ELR (cell line): ENCODE measurements around the gene PRLHR.

ENCODE experiments used
- DNase-seq: peaks from one replicate; pipeline ENCODE4 v3.0.0-alpha.2; 2015; ENCODE audit warnings: low read depth

The PRLHR gene

DNA sequence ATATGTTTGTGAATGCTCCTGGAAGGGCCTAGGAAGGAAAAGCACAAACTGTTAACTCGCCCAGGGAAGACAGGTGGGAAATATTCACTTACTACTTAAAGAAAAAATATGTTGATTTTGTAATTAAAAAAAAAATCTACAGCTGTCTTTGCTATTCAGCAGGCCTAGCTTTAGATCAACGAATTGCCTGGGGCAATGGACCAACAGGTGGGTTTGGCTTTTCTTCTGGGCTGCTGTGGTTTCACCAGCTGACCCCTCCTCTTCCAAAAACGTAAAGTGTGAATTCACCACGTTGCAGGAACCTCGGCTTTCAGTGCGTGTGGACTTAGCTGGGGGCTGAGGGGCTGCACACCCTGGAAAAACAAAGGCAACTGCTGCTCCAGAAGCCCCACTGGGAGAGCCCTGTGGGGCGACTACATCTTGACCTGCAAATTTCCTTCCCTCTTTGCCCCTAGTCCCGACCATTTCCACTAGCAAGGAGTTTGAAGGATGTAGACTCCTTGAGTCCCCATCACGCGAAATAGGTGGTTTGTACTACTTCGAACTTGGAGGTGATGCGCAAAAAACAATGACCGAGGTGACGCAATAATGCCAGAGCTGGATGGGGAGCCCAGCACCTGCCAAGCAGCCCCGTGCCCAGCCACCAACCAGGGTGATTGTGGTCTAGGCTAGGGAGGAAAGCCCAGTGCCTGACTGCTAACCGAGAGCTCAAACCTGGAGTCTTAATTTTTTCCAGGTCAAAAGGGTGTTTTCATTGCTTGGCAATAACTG is 7.4 kb downstream of the PRLHR start:
- DNase-seq, result no peak

DNA sequence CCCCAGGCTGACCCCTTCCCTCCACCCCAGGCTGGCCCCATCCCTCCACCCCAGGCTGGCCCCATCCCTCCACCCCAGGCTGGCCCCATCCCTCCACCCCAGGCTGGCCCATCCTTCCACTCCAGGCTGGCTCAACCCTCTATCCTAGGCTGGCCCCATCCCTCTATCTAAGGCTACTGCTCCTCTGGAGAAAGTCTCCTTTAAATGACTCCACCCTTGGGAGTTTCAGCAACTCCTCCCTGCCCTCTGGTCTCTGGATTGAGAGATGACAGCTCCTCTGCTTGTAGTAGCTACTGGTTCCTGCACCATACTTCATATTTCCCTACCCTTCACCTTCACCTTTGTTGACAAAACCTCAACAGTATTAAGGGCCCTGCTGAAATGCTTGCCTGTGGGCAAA is 8.5 kb downstream of the PRLHR start:
- DNase-seq, result no peak

DNA sequence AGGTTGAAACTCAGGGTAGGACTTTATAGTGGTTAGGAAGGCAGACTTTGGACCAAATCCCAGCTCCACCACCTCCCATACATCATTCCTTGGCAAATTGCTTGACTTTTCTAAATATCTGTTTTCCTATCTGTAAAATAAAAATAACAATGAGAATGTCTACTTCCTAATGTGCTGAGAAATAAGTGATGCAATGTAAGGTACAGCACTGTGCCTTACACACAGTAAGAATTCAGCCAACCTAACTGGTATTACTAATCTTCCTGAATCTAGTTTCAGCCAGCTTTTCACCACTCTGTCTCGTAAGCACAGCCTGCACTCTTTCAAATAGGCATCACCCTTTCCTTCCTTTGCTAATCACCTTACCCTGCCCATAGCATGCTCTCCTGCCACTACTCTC is 9.7 kb downstream of the PRLHR start:
- no peak for DNase-seq

DNA sequence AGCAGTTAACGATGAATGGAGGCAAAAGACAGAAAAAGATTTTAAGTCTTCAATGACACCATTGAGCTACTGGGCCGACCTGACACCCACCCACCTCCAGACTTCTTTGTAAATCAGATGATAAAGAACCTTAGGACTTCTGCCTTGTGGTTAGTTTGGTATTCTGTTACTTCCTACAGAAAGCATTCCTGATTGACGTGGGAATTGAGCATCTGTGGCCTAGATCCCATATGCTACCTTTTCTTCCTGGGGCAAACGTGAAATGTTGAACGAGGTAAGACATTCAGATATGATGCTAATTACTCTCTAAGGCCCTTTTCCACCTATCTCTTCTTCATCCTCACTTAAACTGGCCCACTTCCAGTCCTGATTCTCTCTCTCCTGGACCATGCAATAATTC is 10.2 kb downstream of the PRLHR start:
- peak; percentile 24 for DNase-seq

DNA sequence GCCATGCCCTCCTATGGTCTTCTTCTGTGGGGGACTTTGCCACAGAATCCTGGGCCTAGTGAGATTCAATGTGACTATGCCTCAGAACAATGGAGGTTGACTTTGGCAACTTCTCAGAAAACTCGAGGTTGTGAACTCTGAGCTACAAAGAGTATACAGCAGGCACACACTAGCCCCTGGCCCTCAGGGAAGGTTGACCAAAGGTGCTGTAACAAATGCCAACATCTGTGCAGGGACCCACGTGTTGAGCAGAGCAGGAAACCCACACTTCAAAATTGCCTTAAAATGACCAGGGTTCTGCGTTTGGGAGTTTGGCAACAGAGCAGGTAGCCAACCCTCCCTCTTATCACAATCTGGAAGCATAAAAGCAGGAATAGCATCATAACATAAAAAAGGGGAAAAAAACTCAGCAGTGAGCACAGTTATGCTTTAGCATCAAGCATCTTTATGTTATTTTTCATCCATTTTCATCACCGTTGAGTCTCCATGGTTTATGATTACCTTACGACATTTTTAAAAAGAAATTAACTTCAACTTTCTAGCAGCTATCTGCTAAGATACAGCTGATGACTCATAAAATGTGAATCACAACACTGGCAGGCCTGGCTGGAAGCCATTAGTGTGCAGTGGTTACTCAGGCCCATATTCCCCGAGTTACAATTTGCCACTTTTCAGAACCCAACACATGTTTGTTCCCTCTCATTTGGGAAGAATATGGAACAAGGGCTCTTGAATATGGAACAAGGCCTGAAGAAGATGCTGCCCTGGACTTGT is 11.1 kb downstream of the PRLHR start:
- peak; percentile 90 for DNase-seq

DNA sequence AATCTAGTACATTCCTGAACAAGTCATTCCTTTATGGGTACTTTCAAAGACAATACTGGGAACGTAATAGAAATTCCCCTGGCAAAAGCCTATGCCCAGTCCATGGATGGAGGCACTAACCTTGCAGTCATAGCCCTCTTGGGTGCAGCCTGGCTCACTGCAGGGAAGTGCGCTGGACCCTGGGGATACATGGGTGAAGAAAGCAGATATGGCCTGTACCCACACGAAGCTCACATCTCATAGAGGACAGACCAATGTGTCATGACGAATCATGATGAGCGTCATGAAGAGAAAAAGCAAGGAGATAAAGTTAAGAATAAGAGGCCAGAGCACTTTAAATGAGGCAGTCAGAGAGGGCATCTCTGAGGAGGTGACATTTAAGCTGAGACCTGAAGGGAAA is 11.8 kb downstream of the PRLHR start:
- peak; percentile 35 for DNase-seq

DNA sequence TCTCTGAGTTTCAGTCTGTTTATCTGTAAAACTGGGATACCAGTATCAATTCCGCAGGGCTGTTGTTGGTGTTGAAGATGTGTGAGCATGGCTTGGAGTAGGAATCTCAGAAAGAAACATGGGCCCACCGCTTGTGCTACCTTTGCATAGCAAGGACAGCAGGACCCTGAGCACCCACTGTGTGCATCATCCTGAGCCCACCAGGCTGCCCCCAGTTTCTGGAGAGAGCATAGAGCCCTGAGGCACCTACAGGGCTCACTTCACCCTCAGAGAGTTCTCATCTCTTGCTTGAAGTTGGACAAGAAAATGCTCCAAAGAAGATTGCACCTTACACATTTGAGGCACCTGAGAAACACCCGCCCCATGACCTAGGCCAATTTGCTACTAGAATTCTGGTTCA is 12.9 kb downstream of the PRLHR start:
- DNase-seq, result no peak

DNA sequence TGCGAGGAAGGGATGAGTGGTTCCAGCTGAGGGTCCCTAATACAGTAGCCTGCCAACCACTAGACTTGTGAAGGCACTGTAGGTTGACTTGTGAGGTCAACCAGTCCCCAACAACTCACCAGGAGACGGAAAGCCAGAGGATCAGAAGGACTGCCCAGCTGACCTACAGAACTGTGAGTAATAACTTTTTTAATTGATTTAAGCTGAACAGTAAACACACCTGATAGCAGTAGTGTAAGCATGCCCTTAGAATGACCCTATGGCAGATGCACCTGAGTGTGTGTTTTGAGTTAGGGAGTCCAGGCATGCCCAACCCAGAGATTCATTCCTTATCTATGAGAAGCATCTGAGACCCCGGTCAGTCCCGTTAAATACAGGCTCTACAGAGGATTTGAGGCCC is 14.1 kb downstream of the PRLHR start:
- no peak for DNase-seq

DNA sequence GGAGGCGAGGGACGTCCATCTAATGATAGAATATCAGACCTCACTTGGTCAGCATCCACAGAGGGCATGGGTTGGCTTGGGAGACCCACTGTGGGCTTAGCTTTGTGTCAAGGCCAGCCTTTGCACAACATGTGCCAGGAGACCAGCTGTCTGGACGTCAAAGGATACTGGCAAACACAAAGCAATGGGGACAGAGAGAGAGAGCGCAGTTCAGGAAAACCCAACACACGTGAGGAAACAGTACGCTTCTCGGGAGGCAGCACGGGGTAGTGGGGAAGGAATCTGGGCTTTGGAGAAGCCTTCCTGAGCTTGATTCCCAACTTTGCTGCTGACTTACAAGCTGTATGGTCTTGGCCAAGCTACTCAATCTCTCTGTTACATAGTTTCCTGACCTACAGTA is 14.7 kb downstream of the PRLHR start:
- no peak for DNase-seq

DNA sequence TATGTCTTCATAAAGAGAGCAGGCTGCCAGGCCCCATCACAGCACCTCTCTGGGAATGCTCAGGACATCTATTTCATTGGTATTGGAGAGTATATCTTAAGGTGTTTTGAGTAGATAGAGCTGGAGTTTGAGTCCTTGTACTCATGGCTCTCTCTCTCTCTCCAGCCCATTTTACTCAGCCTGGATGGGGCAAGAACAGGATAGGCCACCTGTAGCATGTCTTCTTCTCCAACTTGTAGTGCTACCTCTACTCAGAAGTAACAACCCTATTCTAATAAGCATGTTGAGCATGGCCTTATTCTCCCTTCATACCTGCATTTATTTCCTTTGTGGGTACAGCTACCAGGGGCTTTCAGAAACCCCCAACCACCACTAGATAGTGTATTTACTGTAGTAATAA is 21.9 kb downstream of the PRLHR start:
- no peak for DNase-seq

DNA sequence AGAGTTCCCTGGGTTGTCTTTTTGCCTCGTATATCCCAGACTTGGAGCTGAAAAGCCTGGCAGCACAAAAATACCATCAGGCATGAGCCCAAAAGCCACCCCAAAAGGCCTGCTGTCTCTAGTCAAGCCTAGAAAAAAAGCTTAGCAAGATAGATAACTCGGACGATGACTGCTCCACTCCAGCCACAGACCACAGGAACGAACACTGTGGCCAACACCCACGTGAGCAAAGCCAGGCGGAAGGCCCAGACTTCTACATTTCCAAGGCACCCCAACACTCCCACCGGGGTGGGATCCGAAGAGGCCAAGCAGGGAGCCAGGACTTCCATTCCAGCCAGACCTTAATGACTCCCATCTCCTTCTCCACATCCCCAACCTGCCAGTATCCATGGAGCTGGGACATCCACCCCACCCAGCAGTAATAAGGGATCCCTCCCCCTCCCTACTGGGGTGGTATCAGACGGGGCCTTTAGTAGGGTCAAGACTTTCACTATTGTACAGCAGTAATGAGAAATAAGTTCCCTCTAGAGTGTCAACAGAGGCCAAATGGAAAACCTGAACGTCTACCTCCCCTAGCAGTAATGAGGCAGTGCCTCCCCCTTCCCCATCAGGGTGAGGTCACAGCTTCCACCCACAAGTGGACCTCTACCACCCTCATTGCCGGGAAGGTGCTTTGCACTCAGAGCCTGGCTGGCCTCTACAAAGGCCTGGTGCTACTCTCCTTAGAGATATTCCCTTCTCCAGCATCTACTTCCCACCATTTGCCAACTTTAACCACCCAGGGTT is 23.0 kb downstream of the PRLHR start:
- no peak for DNase-seq

DNA sequence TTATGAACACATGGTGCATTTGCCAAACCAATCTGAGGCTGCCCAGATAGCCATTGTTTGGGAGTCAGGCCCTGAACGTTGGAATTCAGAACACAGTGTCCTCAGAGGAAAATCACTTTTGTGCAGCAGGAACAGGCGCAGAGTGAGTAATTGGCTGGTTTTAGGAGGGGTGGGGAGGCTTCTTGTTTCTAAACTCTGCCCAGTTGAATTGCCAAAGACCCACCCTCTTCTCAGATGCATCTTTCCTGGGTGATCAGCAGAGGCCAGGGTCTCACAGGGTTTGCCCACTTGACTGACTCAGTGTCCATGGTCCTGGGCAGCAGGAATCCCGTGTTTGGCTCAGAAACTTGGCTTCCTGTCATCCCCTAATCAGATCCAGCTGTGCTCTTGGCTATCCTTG is 24.3 kb downstream of the PRLHR start:
- DNase-seq, result no peak

DNA sequence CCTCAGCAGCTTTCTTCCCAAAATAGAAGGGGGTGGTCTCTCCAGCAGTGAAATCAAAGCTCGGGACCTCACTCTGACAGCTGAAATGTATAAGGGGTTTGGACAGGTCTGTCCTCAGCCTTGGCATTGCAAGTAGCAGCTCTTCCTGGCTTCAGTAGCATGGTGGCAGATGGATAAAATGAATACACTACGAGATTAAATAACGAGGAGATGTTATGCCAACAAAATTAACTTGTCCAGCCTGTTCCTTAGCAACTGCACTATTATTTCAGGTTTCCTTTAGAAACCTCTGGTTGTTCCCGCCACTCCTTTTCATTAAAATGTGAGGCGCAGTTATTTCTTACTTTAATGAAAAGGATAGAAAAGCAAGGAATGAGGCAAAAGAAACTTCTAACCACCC is 24.9 kb downstream of the PRLHR start:
- DNase-seq, result no peak

DNA sequence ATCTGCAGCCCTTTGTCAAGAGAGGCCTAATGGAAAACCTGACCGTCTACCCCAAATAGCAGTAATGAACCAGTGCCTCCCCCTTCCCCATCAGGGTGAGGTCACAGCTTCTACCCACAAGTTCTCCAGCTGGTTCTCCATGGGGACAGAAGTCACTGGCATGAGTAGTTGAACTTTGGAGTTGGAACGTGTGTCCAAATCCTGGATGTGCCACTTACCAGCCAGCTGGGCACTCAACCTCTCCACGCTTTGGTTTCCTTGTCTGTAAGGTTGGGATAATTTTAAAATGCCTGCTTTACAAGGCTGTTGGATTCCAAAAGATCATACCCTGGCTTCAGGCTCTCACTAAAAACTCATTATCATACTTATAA is 25.6 kb downstream of the PRLHR start:
- DNase-seq, result no peak

DNA sequence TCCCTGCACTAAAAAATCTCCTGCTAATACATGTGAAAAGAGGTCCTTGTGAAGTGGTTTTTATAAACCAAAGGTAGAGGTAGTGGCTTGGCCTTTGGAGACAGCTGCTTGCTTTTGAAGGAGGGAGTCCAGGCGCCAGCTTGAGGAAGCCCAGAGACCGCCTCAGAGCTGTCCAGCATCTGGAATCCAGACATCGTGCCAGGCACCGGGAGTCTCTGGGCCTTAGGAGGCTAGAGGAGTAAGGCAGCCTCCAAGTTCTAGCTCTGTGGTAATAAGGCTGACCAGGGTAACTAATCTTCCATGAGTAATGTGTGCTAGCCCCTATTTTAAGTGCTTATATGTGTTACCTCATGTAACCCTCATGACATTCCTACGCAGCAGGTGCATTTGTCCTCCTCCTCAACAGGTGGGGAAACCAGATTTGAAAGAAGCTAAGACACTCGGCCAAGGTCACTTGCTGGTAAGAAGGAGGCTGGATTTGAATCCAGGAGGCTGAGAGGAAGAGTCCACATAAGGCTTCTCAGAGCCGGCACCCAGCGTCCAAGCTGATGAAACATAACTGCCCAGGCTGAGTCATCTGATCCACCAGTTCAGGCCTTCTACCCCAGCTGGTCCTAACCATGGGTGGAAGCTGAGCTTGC is 26.1 kb downstream of the PRLHR start:
- DNase-seq, result peak; percentile 62

DNA sequence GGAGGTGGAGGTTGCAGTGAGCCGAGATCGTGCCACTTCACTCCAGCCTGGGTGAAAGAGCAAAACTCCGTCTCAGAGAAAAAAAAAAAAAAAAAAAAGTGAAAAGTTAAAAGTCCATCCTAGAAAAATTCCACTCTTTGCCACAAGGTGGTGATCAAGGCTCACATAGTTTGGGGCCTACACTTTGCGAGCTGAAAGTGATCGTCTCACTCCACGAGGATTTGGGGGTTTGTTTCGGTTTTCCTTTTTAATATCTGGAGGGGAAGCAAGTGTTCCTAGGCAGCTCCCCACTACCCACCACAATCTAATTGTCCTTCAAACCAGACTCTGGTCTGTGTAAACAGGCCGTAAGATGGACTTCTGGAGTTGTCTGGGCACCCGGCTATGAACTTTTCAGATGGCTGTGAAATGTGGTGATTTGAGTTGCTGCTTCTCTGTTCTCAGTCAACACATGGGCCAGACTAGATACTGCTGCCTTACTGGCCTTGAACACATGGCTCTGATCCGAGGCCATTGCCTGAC is 27.1 kb downstream of the PRLHR start:
- DNase-seq, result peak; percentile 74

DNA sequence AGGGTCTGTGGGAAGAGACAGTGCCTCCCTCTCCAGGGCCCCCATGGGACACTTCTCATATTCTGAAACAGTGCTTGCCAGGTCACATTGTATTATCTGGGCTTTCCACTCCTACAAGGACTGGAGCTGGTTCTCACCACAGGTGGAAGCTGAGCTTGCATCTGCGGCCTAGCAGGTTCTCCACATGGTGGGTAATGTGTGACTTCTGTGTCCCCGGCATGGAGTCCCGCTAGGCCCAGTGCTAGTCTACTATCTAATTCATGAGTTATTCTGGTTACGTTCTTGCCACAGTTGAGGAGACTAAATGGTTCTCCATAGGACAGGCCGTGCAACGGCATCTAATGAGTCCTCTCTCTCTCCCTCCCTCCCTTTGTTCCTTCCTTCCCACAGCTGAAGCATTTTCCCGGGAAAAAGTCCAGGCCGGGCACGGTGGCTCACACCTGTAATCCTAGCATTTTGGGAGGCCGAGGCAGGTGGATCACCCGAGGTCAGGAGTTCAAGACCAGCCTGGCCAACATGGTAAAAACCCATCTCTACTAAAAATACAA is 27.7 kb downstream of the PRLHR start:
- DNase-seq, result no peak

DNA sequence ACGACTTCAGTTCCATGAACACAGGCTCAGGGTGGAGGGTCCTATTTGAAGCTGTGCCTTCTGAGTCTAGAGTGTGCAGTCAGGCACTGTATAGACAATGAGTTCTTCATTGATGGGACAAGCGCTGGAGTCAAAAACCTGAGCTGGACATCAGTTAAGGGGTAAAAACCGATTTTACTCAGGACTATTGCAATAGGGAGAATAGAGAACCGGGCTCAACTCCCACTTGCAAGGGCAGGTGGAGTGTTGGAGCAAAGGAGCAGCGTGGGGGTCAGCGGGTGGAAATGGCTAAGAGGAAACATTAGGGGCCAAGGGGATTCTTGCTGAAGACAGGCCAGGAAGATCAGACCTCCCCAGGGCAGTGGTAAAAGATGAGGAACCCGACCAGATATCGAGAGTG is 28.5 kb downstream of the PRLHR start:
- no peak for DNase-seq

DNA sequence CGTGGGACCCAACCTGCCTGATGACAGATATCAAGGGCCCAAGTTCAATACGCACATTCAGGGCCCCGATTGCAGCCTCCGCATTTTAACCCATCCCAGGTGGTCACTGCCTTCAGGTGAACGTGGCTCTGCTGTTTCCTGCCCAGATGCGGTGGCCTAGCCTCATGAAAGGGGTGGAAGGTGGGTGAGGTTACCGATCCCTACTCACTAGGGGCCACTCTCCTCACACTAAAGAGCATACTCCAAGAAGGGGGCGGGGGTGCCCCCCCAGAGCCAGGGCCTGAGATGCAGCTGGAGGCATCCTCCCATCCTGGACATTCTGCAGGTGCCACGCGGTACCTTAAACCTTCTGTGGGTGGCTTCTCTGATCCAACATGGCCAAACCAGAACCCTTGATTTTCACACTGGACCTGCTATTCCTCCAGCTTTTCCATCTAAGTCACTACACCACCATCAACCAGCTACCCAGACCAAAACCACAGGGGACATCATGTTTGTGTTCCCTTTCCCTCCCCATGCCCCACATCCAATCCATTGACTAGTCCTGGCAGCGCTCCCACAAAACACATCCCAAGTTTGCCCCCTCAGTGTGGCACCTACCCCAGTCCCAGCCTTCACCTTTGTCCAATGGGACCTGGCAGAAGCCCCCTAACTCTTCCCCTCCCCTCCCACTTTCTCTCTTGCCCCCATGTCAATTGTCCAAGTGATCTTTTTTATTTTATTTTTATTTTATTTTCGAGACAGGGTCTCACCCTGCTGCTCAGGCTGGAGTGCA is 30.0 kb downstream of the PRLHR start:
- no peak for DNase-seq

DNA sequence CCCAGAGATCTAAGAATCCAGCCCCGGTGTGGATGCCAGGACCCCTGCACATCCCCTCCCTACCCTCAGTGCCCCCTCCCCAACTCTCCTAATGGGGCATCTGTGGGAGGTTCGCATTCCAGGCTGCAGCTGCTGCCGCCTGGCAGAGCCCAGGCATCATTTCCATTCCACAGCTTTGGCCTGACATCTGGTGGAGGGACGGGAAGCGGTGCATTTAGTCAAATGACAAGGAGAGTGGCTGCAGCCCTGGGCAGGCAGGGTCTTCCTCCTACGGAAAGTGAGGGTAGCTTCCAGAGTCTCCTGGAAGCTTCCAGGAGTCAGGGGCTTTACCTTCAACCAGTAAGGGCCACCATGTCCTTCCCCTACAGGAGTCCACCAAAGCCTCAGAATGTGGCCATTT is 30.8 kb downstream of the PRLHR start:
- peak; percentile 46 for DNase-seq

DNA sequence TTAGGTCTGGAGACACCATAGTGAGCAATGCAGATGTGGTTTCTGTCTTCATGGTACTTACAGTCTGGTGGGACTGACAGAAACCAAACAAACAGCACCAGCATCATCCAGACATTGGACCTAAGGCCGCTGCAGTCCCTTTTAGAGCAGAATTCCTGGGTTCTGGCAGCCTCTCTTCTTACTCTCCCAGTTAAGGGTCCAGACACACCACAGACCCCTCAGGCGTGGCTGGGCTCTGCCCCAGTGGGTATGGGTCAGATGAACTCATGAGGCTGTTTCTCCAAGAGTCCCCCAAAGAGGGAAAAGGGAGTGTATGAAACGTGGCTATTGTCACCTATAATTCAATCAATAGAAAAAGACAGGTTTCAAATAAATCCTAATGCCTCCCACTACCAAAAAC is 31.3 kb downstream of the PRLHR start:
- no peak for DNase-seq
